GM19397 (cell line): ENCODE results near the gene HOXC5.

Experiments used
- ATAC-seq: cut with Tn5 transposase; IDR thresholded peaks from one replicate; pipeline ENCODE4 v1.9.1; 2021; ENCODE audit warnings: mild to moderate bottlenecking, moderate library complexity; ENCODE audit not compliant: unreplicated experiment

Gene HOXC5

DNA sequence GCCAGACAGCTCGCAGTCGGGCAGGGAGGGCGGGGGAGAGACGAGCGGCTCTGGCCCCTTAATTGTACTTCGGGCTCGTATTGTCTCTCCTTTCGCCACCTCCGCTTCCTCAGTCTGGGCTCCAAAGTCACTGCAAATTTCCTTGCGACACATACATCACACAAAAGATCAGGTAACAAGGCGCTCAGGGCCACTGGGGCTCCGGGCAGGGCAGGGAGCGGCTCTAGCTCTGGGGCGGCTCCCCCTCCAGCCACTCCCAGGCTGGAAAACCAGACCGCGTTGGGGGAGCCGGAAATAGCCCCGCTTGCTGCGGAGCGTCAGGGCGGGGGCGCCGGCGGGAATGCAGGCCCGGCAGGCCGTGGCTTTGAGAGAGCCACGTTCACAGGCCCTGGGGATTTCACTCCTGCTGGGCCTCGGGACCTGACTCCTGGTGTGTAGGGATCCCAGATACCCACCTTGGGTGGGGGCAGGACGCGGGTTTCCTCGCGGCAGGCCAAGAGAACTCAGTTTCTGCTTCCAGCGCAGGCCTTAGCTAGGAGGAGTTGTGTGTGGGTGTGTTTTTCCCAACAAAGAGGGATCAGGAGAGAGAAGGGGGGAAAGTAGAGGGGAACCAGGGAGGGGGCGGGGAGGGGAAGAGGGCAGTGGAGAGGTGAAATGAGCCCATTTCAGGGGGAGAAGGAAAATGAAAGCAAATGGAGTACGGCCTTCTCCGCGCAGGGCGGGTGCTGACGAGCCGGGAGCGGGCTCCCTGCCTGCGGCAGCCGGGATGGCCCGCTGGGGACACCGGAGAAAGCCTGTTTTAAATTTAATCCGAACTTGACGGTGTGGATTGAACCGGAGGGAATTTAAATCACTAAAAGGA lies 37.2 kb upstream of the HOXC5 start:
- ATAC-seq: no peak

DNA sequence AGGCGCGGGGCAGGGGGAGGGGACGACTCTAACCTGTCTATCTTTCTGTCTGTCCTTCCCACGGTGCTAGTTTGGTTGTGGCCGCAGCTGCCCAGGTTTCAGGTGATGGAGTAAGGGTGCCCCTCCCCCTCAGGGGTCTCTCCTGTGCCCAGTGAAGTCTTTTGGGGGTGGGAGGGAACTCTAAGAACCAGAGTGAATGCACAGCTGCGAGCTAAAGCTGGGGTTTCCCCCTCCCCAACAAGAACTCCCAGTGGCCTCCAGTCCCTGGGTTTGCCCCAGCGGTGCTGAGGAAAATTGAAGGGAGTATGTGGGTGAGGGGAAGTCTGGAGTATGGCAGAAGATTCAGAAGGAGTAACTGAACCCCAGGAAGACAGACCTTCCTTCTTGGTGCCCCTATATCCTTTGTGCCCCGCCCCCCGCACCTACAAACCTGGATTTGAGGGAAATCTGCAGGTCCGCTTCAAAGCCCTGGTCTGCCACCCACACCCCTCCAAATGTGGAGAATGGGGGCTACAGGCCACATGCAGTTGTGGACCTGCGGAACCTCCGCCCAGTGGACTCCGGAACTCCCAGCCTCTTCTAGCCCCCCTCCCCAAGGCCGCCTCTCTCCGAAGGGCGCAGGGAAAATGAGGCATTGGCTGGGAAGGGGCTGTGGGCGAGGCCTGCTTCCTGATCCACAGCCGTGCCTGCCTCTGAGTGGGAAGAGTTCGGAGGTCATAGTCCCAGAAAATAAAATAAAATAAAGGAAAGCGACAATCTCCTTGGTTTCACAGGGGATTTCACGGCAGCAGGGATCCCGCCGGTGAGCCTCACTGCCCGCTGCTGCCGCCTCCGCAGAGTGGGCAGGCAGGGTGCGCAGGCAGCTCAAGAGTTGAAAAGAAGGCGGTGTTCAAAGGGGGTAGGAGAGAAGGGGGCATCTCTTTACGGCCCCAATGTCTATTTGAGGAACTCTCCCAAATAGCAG lies 36.3 kb upstream of the HOXC5 start:
- no peak for ATAC-seq

DNA sequence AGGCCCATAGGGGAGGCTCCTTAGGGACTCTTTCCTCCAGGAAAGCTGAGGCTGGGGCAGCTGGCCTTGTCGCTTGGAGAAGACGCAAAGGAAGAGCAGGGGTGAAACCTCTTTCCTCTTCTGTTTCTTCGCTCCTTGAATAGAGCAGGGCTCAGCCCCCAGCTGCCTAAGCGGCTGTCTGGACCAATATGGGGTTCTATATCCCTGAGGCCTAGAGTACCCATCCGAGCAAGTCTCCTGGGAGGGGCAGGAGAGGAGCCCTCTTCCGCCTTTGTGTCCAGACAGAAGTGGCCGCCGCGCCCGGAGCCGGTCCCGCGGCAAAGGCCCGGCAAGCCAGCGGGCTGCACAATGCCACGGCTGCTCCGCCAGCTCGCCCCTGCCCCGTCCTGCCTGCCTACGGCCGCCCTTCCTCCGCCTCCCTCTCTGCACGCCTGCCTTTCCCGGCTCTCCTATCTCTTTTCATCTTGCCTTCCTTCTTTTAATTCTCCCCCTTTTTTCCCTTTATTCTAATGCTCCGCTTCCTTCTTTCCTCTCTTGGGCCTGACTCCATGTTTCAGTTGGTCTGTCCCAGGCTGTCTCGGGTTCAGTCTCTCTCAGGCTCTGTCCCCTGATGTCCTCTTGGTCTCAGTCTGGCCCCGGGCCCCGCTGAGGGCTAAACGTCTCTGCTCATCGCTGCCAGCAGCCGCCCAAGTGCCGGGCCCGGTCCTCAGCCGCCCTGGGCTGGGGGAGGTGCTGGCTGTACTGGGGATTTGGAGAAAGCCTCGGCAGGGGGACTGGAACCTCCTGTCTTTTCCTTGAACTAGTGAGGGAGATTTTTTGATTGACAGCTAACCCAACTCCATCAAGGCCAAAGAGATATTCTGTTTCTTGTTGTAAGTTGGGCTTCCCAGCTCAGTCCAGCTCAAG lies 35.4 kb upstream of the HOXC5 start:
- ATAC-seq: no peak

DNA sequence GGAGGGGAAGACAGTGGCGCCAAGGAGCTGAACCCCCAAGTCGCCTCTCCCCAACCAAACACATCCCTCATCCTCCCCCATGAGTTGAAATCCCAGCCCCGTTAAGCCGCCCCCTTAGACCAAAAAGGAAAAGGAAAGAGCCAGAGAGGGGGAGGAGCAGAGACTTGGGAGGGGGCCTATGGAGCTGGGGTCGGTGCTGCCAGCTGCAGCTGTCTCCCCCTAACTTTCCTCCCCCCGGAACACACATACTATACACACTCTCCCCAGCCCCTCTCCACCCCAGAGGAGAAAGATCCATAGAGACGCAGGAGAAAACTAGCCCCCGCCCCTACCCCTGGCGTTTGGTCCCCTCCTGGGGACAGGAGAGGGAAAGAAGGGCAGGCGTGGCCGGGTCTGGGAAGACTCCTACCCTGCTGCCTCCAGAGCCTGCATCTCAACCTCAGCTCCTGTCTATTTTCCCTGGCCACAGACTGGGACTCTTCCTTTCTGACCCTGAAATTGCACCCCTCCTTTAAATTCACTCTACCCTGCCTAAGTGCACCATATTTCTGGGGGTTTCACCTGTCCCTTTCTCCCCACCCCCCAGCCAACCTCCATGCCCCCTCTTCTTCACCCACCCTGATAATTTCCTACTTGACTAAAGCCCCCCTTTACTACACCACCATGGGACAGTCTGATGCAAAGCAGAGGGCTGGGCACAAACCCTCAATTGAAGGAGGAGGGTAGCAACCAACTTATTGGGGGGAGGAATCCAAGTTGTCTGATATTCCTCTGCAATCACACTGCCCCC lies 34.5 kb upstream of the HOXC5 start:
- ATAC-seq: no peak

DNA sequence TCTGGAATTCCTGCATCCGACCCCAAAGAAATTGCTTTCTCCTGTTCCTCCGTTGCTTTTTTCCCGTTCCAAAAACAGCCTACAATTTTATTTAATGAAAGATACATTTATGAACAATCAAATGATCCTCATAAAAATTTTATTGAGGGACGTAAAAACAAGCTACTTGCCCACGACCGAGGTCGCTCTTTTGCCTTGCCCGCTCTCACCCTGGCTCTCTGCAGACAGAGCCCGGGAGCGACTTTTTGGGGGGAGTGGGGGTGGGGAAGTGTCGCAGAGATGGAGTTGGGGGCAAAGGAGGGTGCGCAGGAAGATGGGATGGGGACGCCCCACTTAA lies 34.0 kb upstream of the HOXC5 start:
- ATAC-seq: no peak

DNA sequence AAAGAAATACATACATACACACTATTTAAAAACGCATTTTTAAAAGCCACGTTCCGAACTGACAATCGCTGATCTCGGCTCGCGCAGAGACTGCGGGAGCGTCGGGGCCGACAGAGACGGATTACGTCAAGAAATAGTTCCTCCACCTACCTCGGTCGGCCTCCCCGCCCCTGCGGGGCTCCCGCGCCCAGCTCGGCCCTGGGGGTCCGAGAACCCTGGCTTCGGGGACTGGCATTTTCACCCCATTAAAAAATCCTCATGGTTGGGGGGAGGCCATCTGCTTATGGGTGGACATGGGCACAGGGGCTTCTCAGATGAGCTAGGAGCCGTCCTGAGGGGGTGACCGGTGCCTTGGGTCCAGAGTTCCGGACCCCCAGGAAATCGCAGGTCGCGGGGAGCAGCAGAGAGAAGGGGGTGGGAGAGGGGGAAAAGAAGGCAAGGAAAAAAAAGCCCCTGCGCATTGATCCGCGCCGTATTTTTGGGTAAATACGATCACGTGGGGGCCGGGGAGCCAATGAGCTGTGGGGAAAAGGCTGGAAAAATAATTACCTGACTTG lies 33.2 kb upstream of the HOXC5 start:
- no peak for ATAC-seq

DNA sequence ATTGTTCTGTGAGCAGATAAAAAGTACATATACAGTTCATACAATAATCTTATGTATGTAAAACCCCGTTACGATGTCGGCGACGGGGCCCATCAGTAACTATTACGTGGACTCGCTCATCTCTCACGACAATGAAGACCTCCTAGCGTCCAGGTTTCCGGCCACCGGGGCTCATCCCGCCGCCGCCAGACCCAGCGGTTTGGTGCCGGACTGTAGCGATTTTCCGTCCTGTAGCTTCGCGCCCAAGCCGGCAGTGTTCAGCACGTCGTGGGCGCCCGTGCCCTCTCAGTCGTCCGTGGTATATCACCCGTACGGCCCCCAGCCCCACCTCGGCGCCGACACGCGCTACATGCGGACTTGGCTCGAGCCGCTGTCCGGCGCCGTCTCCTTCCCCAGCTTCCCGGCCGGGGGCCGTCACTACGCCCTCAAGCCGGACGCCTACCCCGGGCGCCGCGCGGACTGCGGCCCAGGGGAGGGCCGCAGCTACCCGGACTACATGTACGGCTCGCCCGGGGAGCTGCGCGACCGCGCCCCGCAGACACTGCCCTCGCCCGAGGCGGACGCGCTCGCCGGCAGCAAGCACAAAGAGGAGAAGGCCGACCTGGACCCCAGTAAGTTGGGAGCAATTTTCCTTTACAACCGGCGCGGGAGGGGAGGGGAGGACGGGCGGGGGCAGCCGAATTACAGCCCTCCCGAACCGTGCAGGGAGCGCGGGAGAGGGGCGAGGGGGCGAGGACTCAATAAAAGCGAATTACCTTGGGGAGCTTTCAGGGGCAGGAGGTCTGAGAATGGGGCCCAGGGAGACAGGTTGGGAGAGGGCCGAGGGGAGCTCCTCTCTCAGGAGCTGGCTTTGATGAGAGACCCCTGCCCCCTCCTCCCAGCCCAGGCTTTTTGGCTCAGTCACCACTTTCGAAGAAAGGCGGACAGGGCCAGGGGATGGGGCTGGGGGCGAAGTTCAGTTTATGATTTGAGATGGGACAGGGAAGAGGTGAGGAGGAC lies 32.4 kb upstream of the HOXC5 start, which contains the start of gene HOXC9:
TSS of gene HOXC9 (plus strand) at position 46 of the 999 bp plus-strand sequence. CDS start at position 74, 28 bp downstream.
- ATAC-seq: no peak

DNA sequence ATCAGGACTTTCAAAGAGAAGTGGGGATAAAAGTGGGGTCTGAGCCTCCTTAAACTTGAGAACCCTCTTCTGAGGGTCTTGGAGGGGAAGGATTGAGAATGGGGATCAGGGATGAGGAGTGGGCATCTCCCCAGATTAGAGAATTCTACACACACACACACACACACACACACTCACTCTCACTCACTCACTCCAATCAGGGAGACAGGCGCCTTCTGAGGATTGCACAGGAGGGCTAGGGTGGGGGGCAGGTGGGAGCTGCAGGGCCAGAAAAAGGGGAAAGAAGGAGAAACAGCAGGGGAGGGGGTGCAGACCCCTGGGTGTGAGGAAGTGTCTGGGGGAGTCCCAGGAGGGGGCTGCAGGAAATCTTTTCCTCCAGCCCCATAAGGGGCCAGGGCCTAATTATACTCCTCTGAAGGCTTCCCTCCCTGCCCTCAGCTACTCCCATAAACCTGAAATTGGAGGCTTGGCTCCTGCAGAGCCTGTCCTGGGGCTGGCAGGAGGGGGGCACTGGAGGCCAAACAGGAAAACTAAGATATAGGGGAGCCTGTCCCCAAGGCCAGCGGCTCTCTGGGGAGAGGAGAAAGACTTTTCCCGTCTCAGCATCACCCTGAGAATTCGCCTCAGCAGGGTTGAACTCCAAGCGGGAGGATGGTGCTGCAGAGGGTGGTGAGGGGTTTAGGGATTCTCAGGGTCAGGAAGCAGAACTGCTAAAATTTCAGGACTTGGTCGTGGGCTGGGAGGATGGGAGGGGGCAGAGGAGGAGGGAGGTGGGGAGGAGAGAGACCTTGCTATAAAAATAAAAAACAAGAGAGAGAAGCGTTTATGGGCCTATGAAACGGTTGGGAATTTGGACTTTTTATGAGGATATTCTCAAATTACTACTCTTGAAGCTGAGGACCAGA lies 31.3 kb upstream of the HOXC5 start:
- no peak for ATAC-seq

DNA sequence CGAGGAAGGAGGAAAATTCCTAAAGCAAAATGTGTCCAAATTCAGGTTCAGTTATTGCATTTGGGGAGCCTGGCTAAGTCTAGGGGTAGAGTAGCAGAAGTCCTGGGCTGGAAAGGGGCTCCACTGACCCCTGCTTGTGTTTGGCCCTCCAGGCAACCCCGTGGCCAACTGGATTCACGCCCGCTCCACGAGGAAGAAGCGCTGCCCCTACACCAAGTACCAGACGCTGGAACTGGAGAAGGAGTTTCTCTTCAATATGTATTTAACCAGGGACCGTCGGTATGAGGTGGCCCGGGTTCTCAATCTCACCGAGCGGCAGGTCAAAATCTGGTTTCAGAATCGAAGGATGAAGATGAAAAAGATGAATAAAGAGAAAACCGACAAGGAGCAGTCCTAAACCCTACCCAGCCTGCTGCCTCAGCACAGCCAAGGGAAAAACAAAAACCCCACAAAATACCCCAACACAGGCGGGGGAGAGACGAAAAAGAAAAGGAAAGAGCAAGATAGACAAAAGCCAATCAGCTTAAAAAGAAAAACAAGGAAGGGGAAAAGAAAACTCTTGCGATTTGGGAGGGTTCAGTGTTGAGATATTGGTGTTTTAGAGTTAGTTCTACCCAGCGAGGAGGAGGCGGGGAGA lies 30.5 kb upstream of the HOXC5 start:
- no peak for ATAC-seq

DNA sequence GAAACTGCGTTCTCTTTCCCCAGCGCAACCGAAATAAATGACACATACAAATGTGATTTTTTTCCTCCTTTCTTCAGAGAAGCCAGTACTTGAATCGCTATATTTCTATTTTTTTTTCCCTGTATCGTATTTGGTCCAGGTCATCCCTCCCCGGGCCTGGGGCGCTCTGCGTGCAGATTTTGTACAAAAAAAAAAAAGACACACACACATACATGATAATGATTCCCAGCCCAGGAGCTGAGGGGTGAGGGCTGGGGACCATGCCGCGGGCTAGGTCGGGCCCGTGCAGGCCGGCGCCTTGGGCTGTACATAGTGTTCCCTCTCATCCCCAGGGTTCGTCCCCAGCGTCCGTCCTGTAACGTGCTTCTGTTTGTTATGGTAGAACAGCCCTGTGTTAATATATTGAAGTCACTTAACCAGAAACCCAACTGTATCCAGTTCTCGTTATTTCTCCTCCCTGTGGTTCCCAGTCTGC lies 29.9 kb upstream of the HOXC5 start:
- ATAC-seq: no peak

DNA sequence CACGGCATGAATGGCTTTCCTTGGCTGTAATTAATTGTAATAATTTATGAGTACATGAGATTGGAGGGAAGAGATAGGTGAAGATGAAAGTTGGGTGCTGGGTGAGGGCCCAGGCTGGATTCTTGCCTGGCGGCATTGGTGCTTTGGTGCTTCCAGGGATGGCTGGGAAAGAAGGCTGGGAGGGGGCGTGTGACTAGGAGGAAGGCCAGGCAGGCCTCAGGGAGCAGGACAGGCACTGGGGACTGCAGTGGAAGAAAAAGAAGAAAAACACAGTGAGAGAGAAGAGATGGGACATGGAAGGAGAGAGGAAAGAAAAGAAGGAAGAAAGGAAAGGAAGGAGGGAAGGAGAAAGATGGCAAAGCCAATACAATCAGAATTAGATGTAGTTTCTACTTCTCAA lies 29.2 kb upstream of the HOXC5 start:
- ATAC-seq: no peak

DNA sequence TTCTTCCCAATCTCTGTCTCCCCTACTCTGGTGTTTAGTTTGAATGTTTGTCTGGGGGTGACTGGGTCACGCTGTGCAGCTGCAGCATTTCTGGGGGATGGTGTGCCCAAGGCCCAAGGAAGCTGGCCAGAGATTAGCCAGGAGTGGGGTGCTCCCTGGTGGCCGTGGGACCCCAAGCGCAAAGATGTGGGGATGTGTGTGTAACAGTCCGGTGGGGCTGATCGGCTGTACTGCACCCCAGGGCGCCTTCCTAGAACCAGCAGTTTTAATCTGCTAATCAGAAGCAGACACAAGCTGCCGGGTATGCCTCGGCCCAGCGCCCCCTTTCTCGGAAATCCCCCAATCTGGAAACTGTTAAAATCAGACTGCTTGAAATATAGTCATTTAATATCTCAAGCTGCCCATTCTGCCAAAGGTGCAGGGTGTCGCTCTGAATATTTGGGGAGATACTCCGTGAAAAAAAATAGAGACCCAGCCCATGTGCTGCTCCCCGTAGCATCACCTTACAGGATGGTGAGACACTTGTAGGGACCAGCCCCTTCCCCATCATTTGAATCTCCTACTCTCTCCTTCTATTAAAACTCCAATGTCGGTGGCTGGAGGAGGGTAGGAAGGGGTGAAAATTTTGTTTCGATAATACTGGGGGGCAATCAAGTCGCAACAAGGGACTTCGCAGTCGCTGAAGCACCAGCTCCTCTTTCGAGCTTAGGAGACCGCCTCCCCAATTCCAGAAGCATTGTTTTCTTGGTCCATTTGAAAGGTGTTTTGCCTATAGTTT lies 28.6 kb upstream of the HOXC5 start:
- no peak for ATAC-seq

DNA sequence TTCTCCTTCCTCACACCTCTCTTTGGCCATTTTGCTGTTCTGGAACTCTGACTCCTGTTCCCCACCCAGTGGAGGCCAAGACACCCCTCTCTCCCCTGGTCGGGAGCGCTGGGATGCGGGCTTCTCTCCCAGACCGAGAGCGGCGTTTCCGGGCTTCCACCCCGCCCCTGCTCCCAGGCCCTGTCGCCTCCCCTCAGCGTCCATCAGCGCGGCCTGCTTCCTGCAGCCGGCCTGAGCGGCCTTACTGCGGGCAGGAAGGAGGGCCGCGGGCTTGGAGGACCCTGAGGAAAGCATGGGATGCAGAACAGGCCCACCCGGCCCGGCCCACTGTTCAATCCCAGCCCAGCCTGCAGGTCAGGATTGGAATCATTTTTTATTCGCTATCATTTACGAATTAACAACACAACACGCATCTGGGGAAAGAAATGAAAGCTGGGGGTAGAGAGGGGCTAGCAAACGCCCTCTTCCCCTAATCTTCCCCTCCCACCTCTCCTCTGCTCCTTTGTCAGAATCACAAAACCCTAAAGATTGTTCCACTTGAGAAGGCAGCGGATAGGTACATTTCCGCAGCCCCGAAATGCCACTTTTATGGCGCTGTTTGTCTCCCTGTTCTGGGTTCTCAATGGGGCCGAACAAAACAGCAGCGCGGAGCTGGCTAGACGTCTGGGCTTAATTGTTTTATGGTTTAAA lies 27.9 kb upstream of the HOXC5 start:
- no peak for ATAC-seq

DNA sequence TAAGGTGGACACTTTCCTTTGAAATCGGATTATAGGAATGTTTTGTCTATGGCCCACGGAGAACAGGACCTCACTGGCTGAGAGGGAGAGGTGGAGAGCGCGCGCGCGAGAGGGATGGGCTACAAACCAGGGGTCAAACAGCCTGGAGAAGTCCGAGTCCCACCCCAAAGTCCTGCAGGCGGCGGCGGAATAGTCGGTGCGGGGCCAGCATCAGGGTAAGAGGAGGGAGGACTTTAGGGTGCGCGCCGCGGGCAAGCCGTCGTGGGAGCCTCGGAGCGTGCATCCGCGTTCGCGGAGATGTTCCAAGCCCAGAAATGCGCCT lies 27.4 kb upstream of the HOXC5 start:
- no peak for ATAC-seq

DNA sequence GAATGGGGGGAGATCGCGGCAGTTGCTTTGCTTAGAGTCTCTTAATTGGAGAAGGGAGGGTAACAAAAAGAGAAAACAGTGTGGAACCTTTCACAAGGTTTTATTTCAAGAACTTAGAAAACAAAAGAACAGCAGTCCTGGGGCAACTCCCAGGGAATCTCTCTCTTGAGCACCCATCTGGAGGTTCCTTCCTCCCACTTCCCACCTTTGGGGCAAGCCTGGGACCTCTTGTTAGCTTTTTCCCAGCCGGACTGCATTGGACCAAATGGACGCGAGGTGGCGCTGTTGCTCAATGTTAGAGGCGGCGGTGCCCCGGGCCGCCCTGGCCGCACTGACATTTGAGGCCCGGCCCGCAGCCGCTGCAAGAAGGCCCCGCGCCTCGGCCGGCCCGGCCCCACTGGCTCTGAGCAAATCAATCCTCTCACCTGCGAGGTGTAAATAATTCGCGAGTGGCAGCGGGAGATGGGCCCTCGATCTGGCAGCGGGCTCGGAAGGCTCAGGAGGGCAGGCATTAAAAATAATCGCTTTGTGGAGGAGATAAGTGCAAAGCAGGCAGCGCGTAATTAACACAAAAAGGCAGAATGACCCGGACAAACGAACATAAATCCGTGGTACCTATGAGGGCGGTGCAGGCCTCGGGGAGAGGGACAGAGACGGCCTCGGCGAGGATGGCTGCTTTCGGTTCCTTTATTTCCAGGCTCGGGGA lies 26.8 kb upstream of the HOXC5 start:
- peak; percentile 77 for ATAC-seq
